Measurements from ENCODE around the gene HMCN1.

Gene HMCN1

DNA sequence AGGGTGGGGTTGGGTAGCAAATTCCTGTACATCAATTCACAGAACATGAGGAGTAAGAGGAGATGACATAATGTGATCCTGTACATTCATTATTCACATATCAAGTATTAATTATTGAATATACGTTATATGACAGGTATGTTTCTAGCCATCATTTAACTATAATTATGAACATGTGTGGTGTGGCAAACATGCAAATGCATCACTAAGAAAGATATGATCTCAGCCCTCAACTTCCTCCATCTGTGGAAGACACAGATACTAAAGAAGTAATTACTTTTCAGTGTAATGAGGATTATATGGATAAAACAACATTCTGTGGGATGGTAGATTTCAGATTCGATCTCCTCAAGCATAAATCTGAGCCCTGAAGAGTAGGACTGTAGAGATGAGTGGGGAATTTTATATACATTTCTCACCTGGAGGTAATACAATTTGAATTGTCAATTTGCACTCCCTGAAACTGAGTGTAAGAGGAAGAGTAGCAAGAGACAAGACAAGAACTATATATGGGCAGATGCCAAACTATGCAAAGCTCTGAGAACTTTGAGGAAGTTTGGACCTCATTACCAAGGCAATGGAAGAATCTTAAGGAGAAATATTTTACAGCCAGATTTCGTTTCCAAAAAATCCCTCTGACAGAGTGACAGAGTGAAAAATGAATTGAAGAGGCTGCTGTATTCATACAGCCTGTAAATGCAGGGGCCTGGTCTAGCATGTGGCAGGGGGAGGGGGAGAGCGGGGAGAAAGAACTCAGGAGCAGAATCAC, 365.3 kb downstream of the HMCN1 start:
- ChIA-PET CTCF (no interaction called here), POLR2A (no interaction called here)
- TF ChIP-seq FOXM1 (IDR thresholded peaks at IDR 0.05; ENCODE audit: borderline replicate concordance) (no peak), FOXA1 (IDR thresholded peaks at IDR 0.05) (no peak), L3MBTL2 (conservative IDR thresholded peaks at IDR 0.05) (no peak), CTBP1 (IDR thresholded peaks at IDR 0.05; ENCODE audit: borderline replicate concordance) (no peak), BHLHE40 (IDR thresholded peaks at IDR 0.05; ENCODE audit: borderline replicate concordance) (no peak), SP1 (IDR thresholded peaks at IDR 0.05) (no peak), NFRKB (IDR thresholded peaks at IDR 0.05) (no peak), ZNF384 (IDR thresholded peaks at IDR 0.05) (no peak), ELF4 (IDR thresholded peaks at IDR 0.05) (no peak), TARDBP (IDR thresholded peaks at IDR 0.05) (no peak), PKNOX1 (IDR thresholded peaks at IDR 0.05) (no peak), HDGF (IDR thresholded peaks at IDR 0.05; ENCODE audit: borderline replicate concordance) (no peak), ARNT (IDR thresholded peaks at IDR 0.05) (no peak)
- DNase-seq (ENCODE audit: extremely low spot score): no peak

DNA sequence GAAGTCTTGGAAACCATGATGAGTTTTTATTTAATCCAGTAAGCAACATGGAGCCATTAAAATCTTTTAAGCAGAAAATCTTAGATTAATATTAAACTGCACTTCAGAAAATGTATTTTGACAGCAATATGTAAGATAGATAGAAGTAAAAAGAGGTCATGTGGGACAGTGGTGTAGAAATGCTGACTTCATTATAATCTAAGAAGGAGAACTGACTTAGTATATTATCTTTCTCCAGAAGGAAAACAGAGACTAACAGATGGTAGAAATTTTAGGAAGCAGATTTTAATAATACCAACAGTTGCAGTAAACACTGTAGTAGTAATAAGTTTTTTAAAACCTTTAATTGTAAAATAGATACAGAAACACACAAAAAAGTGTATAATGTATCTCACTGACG, 367.9 kb downstream of the HMCN1 start:
- ChIA-PET CTCF (no interaction called here), POLR2A (no interaction called here)
- no peak for DNase-seq (ENCODE audit: extremely low spot score)
- TF ChIP-seq ARNT (IDR thresholded peaks at IDR 0.05): no peak
- no peak for TF ChIP-seq FOXM1 (IDR thresholded peaks at IDR 0.05; ENCODE audit: borderline replicate concordance)
- no peak for TF ChIP-seq TARDBP (IDR thresholded peaks at IDR 0.05)
- no peak for TF ChIP-seq SUZ12 (IDR thresholded peaks at IDR 0.05)
- no peak for TF ChIP-seq SP1 (IDR thresholded peaks at IDR 0.05)
- TF ChIP-seq ELF4 (IDR thresholded peaks at IDR 0.05): no peak
- no peak for TF ChIP-seq PKNOX1 (IDR thresholded peaks at IDR 0.05)
- TF ChIP-seq LEF1 (IDR thresholded peaks at IDR 0.05; ENCODE audit: borderline replicate concordance): no peak
- TF ChIP-seq L3MBTL2 (conservative IDR thresholded peaks at IDR 0.05): no peak
- no peak for TF ChIP-seq ZNF384 (IDR thresholded peaks at IDR 0.05)

- POLR2A ChIA-PET: no interaction called here
- TF ChIP-seq FOXA1 (IDR thresholded peaks at IDR 0.05) (no peak), TARDBP (IDR thresholded peaks at IDR 0.05) (no peak), BHLHE40 (IDR thresholded peaks at IDR 0.05; ENCODE audit: borderline replicate concordance) (no peak)
- no peak for DNase-seq (ENCODE audit: extremely low spot score)
- CTCF ChIA-PET: no interaction called here
Measured at GRCh38 chr1:186102547-186103148, 368.5 kb downstream of the HMCN1 start.

DNA sequence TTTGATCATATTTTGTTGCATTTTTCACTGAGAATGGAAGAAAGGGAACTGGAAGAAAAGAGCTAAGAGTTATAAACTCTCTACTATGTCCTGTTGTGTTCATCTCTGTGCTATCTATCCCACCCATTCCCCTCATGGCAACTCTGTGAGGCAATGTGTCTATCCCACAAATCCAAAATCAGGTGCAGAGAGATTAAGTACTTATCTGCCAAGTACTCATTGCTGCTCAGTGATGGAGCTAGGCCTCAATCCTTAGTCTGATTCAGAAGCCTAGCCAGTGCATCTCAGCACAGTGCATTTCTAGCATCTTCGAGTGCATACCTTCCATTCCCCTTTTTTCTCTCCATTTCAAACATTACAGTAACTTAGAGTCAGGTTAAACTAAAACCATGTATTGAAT, 370.3 kb downstream of the HMCN1 start:
- DNase-seq (ENCODE audit: extremely low spot score): no peak
- TF ChIP-seq LEF1 (IDR thresholded peaks at IDR 0.05; ENCODE audit: borderline replicate concordance) (no peak), BHLHE40 (IDR thresholded peaks at IDR 0.05; ENCODE audit: borderline replicate concordance) (no peak), SUZ12 (IDR thresholded peaks at IDR 0.05) (no peak), FOXM1 (IDR thresholded peaks at IDR 0.05; ENCODE audit: borderline replicate concordance) (no peak), NFRKB (IDR thresholded peaks at IDR 0.05) (no peak), SP1 (IDR thresholded peaks at IDR 0.05) (no peak), ARNT (IDR thresholded peaks at IDR 0.05) (no peak), FOXK2 (IDR thresholded peaks at IDR 0.05) (no peak), PKNOX1 (IDR thresholded peaks at IDR 0.05) (no peak), HDGF (IDR thresholded peaks at IDR 0.05; ENCODE audit: borderline replicate concordance) (no peak), FOXA1 (IDR thresholded peaks at IDR 0.05) (no peak), CTBP1 (IDR thresholded peaks at IDR 0.05; ENCODE audit: borderline replicate concordance) (no peak), L3MBTL2 (conservative IDR thresholded peaks at IDR 0.05) (no peak), ELF4 (IDR thresholded peaks at IDR 0.05) (no peak), TARDBP (IDR thresholded peaks at IDR 0.05) (no peak), ZNF384 (IDR thresholded peaks at IDR 0.05) (no peak)
- POLR2A ChIA-PET: no interaction called here
- CTCF ChIA-PET: no interaction called here

DNA sequence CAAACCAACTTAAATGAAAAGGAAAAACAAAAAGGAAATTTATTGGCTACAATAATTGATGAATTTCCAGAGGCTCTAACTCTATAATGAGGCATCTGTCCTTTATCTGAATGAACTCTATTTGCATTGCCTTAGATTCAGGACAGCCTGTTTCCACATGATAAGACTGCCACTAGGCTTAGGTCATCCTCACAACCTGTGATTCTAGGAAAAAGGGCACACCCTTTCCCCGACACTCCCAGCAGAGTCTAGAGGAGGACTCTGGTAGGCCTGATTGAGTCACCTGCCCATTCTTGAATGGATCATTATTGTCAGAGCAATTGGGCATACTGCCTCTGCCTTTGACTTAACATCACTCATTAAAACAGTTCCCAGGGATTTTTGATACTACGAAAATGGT, 378.1 kb downstream of the HMCN1 start:
- POLR2A ChIA-PET: no interaction called here
- no peak for DNase-seq (ENCODE audit: extremely low spot score)
- no peak for TF ChIP-seq BHLHE40 (IDR thresholded peaks at IDR 0.05; ENCODE audit: borderline replicate concordance)
- TF ChIP-seq ELF4 (IDR thresholded peaks at IDR 0.05): no peak
- TF ChIP-seq SUZ12 (IDR thresholded peaks at IDR 0.05): no peak
- TF ChIP-seq L3MBTL2 (conservative IDR thresholded peaks at IDR 0.05): no peak
- TF ChIP-seq PKNOX1 (IDR thresholded peaks at IDR 0.05): no peak
- no peak for TF ChIP-seq HDGF (IDR thresholded peaks at IDR 0.05; ENCODE audit: borderline replicate concordance)
- TF ChIP-seq FOXM1 (IDR thresholded peaks at IDR 0.05; ENCODE audit: borderline replicate concordance): no peak
- CTCF ChIA-PET: no interaction called here

- ChIA-PET CTCF (no interaction called here), POLR2A (no interaction called here)
- TF ChIP-seq FOXA1 (IDR thresholded peaks at IDR 0.05): no peak
- no peak for TF ChIP-seq ELF4 (IDR thresholded peaks at IDR 0.05)
- no peak for TF ChIP-seq ZNF384 (IDR thresholded peaks at IDR 0.05)
- no peak for TF ChIP-seq NFRKB (IDR thresholded peaks at IDR 0.05)
- TF ChIP-seq HDGF (IDR thresholded peaks at IDR 0.05; ENCODE audit: borderline replicate concordance): no peak
- no peak for TF ChIP-seq SP1 (IDR thresholded peaks at IDR 0.05)
- no peak for TF ChIP-seq PKNOX1 (IDR thresholded peaks at IDR 0.05)
- TF ChIP-seq SUZ12 (IDR thresholded peaks at IDR 0.05): no peak
- TF ChIP-seq L3MBTL2 (conservative IDR thresholded peaks at IDR 0.05): no peak
- no peak for TF ChIP-seq FOXK2 (IDR thresholded peaks at IDR 0.05)
- TF ChIP-seq CTBP1 (IDR thresholded peaks at IDR 0.05; ENCODE audit: borderline replicate concordance): no peak
- TF ChIP-seq ARNT (IDR thresholded peaks at IDR 0.05): no peak
- no peak for DNase-seq (ENCODE audit: extremely low spot score)
Measured at GRCh38 chr1:186113461-186113860, 379.3 kb downstream of the HMCN1 start.
